22Rv1 (cell line): ENCODE data around the gene GPI.

ENCODE experiments used
- H3K27ac ChIP-seq: fragments of 450-650 bp; 2 replicates; pipeline ENCODE4 v1.5.1; 2017
- CTCF ChIP-seq: fragments of 450-650 bp; IDR thresholded peaks from 2 replicates; pipeline ENCODE4 v1.5.1; 2017; ENCODE audit warnings: mild to moderate bottlenecking
- ZFX ChIP-seq: fragments of 450-650 bp; IDR thresholded peaks from 2 replicates; pipeline ENCODE4 v1.6.1; 2017; ENCODE audit warnings: antibody characterized with exemption, borderline replicate concordance

The GPI gene

GRCh38 chr19:34355201-34355600 lies 9.8 kb upstream of the GPI start:
- H3K27ac ChIP-seq, result no peak overlapping the region
- TF ChIP-seq ZFX (no peak), CTCF (no peak)

GRCh38 chr19:34356875-34357274 lies 8.1 kb upstream of the GPI start:
- TF ChIP-seq ZFX (no peak), CTCF (no peak)
- no peak overlapping the region for H3K27ac ChIP-seq

GRCh38 chr19:34357431-34357830 lies 7.6 kb upstream of the GPI start:
- no peak overlapping the region for H3K27ac ChIP-seq
- TF ChIP-seq ZFX (no peak), CTCF (no peak)

GRCh38 chr19:34359140-34359953 lies 5.6 kb upstream of the GPI start:
- H3K27ac ChIP-seq, result peak overlapping the region; percentile 90
- TF ChIP-seq ZFX (no peak), CTCF (peak; percentile 82)

- TF ChIP-seq CTCF (no peak), ZFX (no peak)
- H3K27ac ChIP-seq, result peak overlapping the region; percentile 90
Measured at GRCh38 chr19:34359954-34360315, 5.1 kb upstream of the GPI start.

- peak overlapping the region; percentile 90 for H3K27ac ChIP-seq
- TF ChIP-seq ZFX (no peak), CTCF (no peak)
Measured at GRCh38 chr19:34360354-34360909, 4.6 kb upstream of the GPI start.

GRCh38 chr19:34362679-34363069 lies 2.3 kb upstream of the GPI start:
- TF ChIP-seq ZFX (no peak), CTCF (no peak)
- H3K27ac ChIP-seq, result no peak overlapping the region
